K562 (cell line): ENCODE data around the gene GMNN. TPM values are rescaled to one million over a fixed set of nuclear protein-coding genes. Genes with fewer than 3 reads are reported as not detected.

Source experiments
- CREB3L1 ChIP-seq: fragments of 450-650 bp; IDR thresholded peaks from 2 replicates; pipeline ENCODE4 v1.6.1; 2014; ENCODE audit warnings: low read depth, mild to moderate bottlenecking, moderate library complexity, borderline replicate concordance
- DIDO1 ChIP-seq: fragments of 450-650 bp; IDR thresholded peaks from 2 replicates; pipeline ENCODE4 v1.6.1; 2016; ENCODE audit warnings: low read depth, missing biosample characterization, missing genetic modification characterization
- DMBX1 ChIP-seq: fragments of 250-450 bp; sonication (Bioruptor Pico); IDR thresholded peaks from 2 replicates; pipeline ENCODE4 v1.8.0; 2022; ENCODE audit warnings: inconsistent platforms, mild to moderate bottlenecking, moderate library complexity, borderline replicate concordance
- GMEB1 ChIP-seq: fragments of 250-450 bp; sonication (Bioruptor Pico); IDR thresholded peaks from 2 replicates; pipeline ENCODE4 v1.4.0; 2020; ENCODE audit warnings: mild to moderate bottlenecking
- GTF2B ChIP-seq: IDR thresholded peaks from 2 replicates; pipeline ENCODE4 v1.6.1; 2011; ENCODE audit not compliant: insufficient read length; ENCODE audit errors: extremely low read depth
- HMBOX1 ChIP-seq: sonication (generic); IDR thresholded peaks from 2 replicates; pipeline ENCODE4 v1.6.1; 2016
- NR2C2 ChIP-seq, 2 experiments: fragments of 200-800 bp in 1 of 2; sonication (Bioruptor generic) in 1 of 2; sonication (generic) in 1 of 2; formaldehyde crosslinking in 1 of 2; IDR thresholded peaks; 2 replicates each; pipeline versions ENCODE4 v1.6.1 to v1.8.0; 2016 to 2022; ENCODE audit warnings: mild to moderate bottlenecking in 1 of 2, missing compliant biosample characterization in 1 of 2, missing genetic modification characterization in 1 of 2, missing genetic modification reagents in 1 of 2
- RAD21 ChIP-seq, 2 experiments: fragments of 250-450 bp in 1 of 2; fragments of 450-650 bp in 1 of 2; sonication (Bioruptor Pico) in 1 of 2; formaldehyde crosslinking in 1 of 2; IDR thresholded peaks in 1 of 2; conservative IDR thresholded peaks in 1 of 2; 2 replicates each; pipeline versions ENCODE4 v1.4.0 to v1.8.0; 2020 to 2022; ENCODE audit warnings: mild to moderate bottlenecking in 2 of 2, moderate library complexity in 1 of 2
- SIRT6 ChIP-seq: IDR thresholded peaks from one replicate; pipeline ENCODE4 v1.6.1; 2012; ENCODE audit warnings: low read depth, mild to moderate bottlenecking, control low read depth, inconsistent platforms, low read length, moderate library complexity
- SMARCA4 ChIP-seq: fragments of 450-650 bp; IDR thresholded peaks from 2 replicates; pipeline ENCODE4 v1.6.1; 2016
- TCF7 ChIP-seq: sonication (generic); IDR thresholded peaks from 2 replicates; pipeline ENCODE4 v1.6.1; 2016; ENCODE audit warnings: antibody characterized with exemption, borderline replicate concordance
- ZMIZ1 ChIP-seq, 2 experiments: fragments of 150-350 bp in 1 of 2; IDR thresholded peaks; 2 replicates each; pipeline ENCODE4 v1.6.1; 2012 to 2016; ENCODE audit warnings: low read depth in 2 of 2, low read length in 2 of 2, mild to moderate bottlenecking in 1 of 2, moderate library complexity in 1 of 2
- ZNF140 ChIP-seq: fragments of 250-450 bp; sonication (Bioruptor Pico); IDR thresholded peaks from 2 replicates; pipeline ENCODE4 v1.8.0; 2021; ENCODE audit warnings: moderate library complexity, mild to moderate bottlenecking, inconsistent platforms
- ZNF280A ChIP-seq: fragments of 450-650 bp; IDR thresholded peaks from 2 replicates; pipeline ENCODE4 v1.6.1; 2018; ENCODE audit warnings: mild to moderate bottlenecking, low read depth; ENCODE audit not compliant: partially characterized antibody
- ZNF778 ChIP-seq: fragments of 450-650 bp; formaldehyde crosslinking; IDR thresholded peaks from 2 replicates; pipeline ENCODE4 v1.4.0; 2020; ENCODE audit warnings: mild to moderate bottlenecking, moderate library complexity
- polyA plus RNA-seq, 8 experiments: library from polyadenylated mRNA; depleted of rRNA in 4 of 8; stranded (reverse) in 5 of 8; unstranded in 3 of 8; fragments of >200 nt; fragmentation: Nextera tagmentation in 2 of 8; fragmentation: Illumina TruSeq in 1 of 8; extraction: Ambion mirVana in 2 of 8; extraction: Trizol in 1 of 8; gene quantifications; 2 replicates each; pipeline versions ENCODE4 v1.2.1 to v1.2.3, GENCODE V29; 2011 to 2014; ENCODE audit warnings: inconsistent platforms in 1 of 8, missing spikeins in 1 of 8
- total RNA-seq, 7 experiments: library from RNA; depleted of rRNA in 6 of 7; stranded (reverse); fragments of >200 nt in 6 of 7; fragmentation: Illumina TruSeq in 2 of 7; extraction: Trizol in 2 of 7; gene quantifications; 2 replicates each; pipeline versions ENCODE4 v1.2.1 to v1.2.3, GENCODE V29; 2011 to 2021; ENCODE audit warnings: low replicate concordance in 1 of 7

The GMNN gene
- total and polyA plus RNA-seq, 9 of the 15 experiments (the other 6 are each of a cell fraction or from before 2014, with no cell fraction given), result 144 to 370 (median 210) TPM

GRCh38 chr6:24774696-24775519 lies at the start of gene GMNN (continued):
- no peak; the same call in 1 of the 2 replicates for TF ChIP-seq HMBOX1
- no peak for TF ChIP-seq ZMIZ1 (IDR thresholded peaks at IDR 0.05; ENCODE audit: low read depth in 2 of 2, low read length in 2 of 2)
- no peak for TF ChIP-seq ZNF280A
- TF ChIP-seq DIDO1, result no peak
- no peak for TF ChIP-seq ZNF140 (CRISPR knock-in tag)
- no peak for TF ChIP-seq RAD21 (CRISPR knock-in tag; conservative IDR thresholded peaks at IDR 0.05 in 1 of 2, IDR thresholded peaks at IDR 0.05 in 1 of 2)
- no peak for TF ChIP-seq ZNF778
- no peak; the same call in 1 of the 2 replicates for TF ChIP-seq GMEB1 (CRISPR knock-in tag)
- TF ChIP-seq SMARCA4, result no peak
- no peak; the same call in 1 of the 2 replicates for TF ChIP-seq DMBX1
- peak; percentile 71 for TF ChIP-seq CREB3L1
- no peak for TF ChIP-seq SIRT6
- TF ChIP-seq NR2C2 (CRISPR knock-in tag; IDR thresholded peaks at IDR 0.05), result peak; percentile 91
- TF ChIP-seq NR2C2 (tag; IDR thresholded peaks at IDR 0.05), result peak; percentile 99
- no peak for TF ChIP-seq TCF7
- no peak for TF ChIP-seq GTF2B
